AG09319 (cell line): ENCODE data around the gene MOXD1.
A peak's percentile ranks its signal among the peaks of the same experiment; 100 is the strongest.
"Not testable (repeated sequence)": the region's sequence is repeated elsewhere in the genome, so short reads cannot be mapped to it uniquely, and the experiment has no call there.

ENCODE experiments used
- DNase-seq: peaks from one replicate; pipeline ENCODE4 v3.0.0-alpha.2; 2010; ENCODE audit warnings: low read depth; ENCODE audit errors: extremely low read depth
- CTCF ChIP-seq: IDR thresholded peaks from 2 replicates; pipeline ENCODE4 v1.5.1; 2011; ENCODE audit warnings: low read depth, mild to moderate bottlenecking, inconsistent platforms, low read length, moderate library complexity

The MOXD1 gene

GRCh38 chr6:132320007-132320406, 81.3 kb downstream of the MOXD1 start:
- TF ChIP-seq CTCF = no peak
- DNase-seq = no peak

GRCh38 chr6:132316970-132317369, 84.3 kb downstream of the MOXD1 start:
- no peak for DNase-seq
- TF ChIP-seq CTCF = no peak

- no peak for TF ChIP-seq CTCF
- DNase-seq = no peak
These were observed 86.8 kb downstream of the MOXD1 start for GRCh38 chr6:132314432-132314831.

- TF ChIP-seq CTCF = no peak
- DNase-seq = no peak
These were observed 90.4 kb downstream of the MOXD1 start for GRCh38 chr6:132310921-132311320.

- DNase-seq = not testable (repeated sequence)
These were observed 91.1 kb downstream of the MOXD1 start for GRCh38 chr6:132310151-132310550.

- no peak for TF ChIP-seq CTCF
- DNase-seq = no peak
These were observed 96.4 kb downstream of the MOXD1 start for GRCh38 chr6:132304891-132305305.

- no peak for DNase-seq
- TF ChIP-seq CTCF = peak; percentile 69
These were observed 100.8 kb downstream of the MOXD1 start for GRCh38 chr6:132300323-132300949.

GRCh38 chr6:132298344-132298949, 102.8 kb downstream of the MOXD1 start:
- no peak for DNase-seq
- TF ChIP-seq CTCF = peak; percentile 77
